GM19397 (cell line): ENCODE results near the gene CCZ1B.
"Not testable (repeated sequence)": the region's sequence is repeated elsewhere in the genome, so short reads cannot be mapped to it uniquely, and the experiment has no call there.

Experiments
- ATAC-seq: cut with Tn5 transposase; IDR thresholded peaks from one replicate; pipeline ENCODE4 v1.9.1; 2021; ENCODE audit warnings: mild to moderate bottlenecking, moderate library complexity; ENCODE audit not compliant: unreplicated experiment

CCZ1B gene

DNA sequence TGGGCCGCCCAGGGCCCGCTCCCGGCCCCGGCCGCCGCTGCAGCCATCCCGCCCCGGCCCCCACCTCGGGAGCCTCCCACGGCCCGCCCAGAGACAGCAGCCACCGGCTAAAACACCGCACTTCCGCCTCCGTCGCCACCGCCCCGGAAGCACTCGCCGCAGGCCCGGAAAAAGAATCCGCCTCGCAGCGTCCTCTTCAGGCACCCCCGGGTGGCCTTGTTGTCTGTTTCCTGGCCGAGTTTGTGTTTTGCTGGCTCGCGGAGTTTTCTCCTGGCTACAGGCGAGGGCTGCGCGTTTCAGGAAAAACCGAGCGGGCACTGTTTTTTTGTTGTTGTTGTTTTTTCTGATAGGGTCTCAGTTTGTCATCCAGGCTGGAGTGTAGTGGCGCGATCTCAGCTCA is at the start of gene CCZ1B:
CCZ1B (minus strand) TSS at position 125 of the 400 bp plus-strand sequence; CDS start at position 47, 78 bp downstream.
- ATAC-seq = peak; percentile 99

DNA sequence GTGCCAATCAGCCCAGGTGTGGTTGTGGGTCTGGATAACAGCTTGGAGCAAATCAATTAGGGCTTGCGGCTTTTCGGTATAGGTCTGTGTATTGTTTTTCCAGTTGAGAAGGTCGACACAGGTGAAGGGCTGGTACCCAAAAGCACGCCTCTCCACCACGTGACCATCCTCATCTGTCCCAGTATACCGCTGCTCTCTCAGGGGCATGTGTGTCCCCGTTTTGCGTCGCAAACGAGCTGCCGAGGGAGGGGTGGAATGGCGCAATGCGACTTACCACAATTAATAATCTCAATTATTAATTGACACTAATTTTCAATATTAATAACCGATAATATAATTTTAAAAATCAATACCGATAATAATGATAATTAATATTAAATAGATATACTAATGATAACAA is 48.9 kb upstream of the CCZ1B start:
- not testable (repeated sequence) for ATAC-seq

DNA sequence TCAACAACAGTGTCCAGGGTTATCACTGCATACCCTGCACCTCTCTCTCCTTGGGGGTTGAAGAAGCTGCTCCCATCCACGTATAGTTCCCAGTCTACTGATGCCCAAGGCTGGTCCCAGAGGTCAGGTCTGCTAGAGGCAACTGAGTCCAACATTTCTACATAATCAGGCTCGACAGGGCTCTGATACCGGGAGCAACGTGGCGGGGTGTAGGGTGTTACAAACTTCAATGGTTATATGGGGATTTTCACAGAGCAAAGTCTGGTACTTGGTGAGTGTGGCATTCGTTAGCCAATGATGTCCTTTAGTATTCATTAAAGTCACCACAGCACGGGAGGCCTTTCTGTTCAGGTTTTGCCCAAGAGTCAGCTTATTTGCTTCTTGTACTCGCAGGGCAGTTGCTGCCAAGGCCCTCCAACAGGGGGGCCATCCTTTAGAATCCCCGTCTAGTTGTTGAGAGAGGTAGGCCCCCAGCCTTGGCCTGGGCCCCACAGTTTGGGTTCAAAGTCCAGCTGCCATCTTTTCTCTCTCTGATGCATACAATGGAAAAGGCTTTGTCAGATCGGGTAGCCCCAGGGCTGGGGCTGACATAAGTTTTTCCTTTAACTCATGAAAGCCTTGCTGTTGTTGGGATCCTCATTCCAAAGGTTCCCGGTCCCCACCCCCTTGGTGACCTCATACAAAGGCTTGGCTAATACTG is 46.3 kb upstream of the CCZ1B start:
- ATAC-seq = not testable (repeated sequence)

DNA sequence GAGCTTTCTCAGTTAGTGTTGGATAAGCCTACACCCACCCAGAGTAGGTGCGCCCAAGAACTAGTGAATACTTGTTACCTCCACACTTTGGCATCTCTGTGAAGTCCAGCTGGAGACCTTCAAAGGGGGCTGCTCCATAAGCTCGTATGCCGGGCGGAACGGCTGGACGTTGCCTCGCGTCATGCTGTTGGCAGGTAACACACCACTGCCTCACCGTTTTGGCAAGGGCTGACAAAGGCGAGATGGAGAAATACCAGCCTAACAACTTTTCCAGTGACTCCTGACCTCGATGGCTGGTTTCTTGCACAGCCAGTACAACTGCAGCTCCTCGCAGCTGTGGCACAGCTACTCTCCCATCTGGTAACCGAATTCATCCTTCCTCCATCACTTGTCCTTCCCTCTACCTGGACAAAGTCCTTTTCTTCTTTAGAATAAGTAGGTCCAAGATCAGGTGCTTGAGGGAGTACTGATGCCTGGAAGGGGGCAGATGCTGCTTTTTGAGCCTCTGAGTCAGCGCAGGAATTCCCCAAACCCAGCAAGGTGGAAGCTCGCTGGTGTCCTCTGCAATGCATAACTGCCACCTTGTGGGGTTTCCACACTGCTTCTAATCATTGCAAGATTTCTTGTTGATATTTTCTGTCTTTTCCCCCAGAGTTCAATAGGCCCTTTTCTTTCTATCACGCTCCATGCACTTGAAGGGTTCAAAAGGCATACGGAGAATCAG is 45.5 kb upstream of the CCZ1B start:
- ATAC-seq = not testable (repeated sequence)

DNA sequence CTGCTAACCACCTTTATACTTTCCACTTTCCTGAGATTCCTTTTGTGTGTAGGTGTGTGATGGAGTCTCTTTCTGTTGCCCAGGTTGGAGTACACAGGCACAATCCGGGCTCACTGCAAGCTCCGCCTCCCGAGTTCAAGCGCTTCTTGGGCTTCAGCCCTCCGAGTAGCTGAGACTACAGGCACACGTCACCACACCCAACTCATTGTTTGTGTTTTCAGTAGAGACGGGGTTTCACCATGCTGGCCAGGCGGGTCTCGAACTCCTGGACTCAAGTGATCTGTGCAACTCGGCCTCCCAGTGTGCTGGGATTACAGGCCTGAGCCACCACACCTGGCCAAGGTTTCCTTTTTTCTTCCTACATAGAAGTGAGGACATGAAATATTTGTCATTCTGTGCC is 38.7 kb upstream of the CCZ1B start:
- ATAC-seq = not testable (repeated sequence)

DNA sequence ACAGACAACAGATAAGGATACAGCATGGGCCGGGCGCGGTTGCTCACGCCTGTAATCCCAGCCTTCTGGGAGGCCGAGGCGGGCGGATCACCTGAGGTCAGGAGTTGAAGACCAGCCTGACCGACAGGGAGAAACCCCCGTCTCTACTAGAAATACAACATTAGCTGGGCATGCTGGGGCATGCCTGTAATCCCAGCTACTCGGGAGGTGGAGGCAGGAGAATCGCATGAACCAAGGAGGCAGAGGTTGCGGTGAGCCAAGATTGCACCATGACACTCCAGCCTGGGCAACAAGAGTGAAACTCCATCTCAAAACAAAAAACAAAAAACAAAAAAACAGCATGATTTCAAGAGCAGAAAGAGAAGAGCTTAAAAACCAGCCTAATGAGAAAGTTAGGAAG is 38.1 kb upstream of the CCZ1B start:
- not testable (repeated sequence) for ATAC-seq

DNA sequence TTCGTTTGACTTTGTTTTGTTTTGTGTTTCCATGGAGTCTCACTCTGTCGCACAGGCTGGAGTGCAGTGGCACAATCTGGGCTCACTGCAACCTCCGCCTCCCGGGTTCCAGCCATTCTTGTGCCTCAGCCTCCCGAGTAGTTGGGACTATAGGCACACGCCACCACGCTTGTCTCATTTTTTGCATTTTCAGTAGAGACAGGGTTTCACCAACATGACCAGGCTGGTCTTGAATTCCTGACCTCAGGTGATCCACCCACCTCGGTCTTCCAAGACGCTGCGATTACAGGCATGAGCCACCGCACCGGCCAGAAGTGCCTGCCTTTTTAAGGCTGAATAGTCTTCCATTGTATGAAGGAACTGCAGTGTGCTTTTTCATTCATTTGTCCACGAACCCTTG is 36.8 kb upstream of the CCZ1B start:
- ATAC-seq = not testable (repeated sequence)

DNA sequence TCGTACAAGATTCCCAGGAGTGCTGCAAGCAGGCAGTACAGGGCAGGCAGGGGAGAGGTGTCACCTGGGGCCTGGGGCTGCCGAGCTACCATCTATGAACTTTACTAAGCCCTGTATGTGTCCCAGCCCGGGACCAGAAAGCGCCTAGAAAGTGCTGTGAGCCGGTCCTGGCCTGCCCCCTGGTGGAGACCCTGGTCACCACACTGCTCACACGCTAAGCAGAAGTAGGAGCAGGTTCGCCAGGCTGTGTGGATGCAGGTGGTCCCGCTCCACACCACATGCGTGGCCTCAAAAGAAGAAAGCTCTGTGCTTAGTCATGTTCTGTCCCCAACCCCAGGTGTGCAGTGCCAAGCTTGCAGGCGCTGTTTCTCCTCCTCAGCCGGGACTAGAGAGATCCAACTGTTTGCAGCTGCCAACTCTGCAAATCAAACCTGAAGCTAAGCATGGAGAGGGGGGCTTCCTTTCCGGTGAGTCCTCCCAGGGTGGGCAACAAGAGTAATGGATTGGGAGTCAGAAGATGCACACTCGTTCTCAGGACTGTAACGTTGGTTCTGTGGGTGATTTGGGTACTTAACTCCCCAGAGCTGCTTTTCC is 31.7 kb upstream of the CCZ1B start:
- ATAC-seq = not testable (repeated sequence)

DNA sequence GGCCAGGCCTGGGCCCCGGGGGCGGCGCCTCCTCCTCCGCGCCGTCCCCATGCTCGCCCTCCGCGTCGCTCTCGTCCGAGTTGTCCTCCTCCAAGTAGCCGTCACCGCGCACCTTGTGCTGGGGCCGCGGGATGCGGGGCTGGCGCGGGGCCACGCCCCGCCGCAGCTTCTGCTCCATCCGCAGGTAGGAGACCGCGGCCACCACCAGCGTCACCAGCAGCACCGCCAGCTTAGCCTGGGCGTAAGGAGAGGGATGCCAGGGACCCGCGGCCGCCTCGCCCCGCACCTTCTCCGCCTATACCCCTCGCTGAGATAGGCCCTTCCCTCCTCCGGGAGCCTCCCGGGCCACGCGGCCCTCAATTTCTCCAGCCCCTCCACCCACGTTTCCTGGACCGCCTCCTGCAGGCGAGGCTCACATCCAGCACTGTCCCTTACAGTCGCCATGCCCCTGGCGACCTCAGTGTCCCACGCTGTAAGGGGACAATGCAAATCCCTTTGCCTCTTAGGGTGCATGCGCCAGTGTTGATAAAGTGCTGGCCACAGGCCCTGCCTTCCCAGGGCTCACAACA is 29.6 kb upstream of the CCZ1B start:
- ATAC-seq = not testable (repeated sequence)

DNA sequence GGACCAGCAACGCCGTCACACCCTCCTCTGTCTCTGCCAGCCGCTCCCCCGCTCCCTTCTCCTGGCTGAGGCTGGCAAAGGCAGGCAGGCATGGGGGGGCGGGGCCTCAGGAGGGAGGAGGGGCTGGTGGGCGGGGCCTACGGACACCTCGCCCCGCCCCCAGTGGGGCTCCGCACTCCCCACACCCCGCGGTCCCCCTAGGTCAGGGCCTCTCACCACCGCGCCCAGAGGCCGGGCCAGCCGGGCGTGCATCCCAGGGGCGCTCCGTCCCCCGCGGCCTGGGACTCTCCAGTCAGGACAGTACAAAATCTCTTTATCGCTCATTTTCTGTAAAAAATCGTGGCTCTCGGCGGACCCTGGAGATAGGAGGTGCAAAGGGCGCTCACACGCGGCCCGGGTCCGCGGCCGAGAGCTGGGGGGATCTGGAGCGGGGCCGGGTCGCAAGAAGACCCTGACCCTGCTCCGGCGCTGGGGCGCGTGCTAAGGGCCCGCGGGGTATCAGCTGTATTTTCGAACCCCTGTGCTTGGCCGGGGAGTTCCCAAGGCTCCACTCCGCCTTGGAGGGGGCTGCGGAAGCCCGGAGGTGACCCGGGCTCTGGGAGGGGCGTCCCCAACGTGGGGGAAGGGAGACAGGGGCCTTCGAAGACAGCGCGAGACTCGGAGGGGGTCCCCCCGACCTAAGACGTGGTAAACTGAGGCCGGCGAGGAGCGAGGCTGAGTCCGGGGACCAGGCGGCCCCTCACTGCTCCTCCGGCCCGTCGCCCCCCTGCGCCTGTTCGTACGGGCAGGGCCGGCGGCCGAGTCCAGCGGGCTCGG is 28.9 kb upstream of the CCZ1B start:
- not testable (repeated sequence) for ATAC-seq

DNA sequence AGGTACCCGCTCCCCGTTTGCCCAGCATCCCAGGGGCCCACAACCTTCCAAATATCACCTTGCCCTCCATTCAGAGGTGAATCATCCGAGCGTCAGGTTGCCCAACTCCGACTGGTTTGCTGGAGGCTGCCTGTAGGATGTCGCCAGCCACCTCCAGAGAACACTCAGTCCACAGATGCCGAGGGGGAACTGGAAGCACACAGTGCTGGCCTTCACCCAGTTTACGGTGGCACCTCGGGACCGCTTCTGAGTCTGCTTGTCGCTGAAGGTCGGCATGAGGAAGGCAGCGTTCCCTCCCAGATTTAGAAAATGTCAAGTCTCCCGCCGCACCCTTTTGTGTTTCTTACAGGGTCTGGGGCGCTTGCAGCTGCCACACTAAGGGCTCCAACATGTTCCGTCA is 27.6 kb upstream of the CCZ1B start:
- ATAC-seq = not testable (repeated sequence)

DNA sequence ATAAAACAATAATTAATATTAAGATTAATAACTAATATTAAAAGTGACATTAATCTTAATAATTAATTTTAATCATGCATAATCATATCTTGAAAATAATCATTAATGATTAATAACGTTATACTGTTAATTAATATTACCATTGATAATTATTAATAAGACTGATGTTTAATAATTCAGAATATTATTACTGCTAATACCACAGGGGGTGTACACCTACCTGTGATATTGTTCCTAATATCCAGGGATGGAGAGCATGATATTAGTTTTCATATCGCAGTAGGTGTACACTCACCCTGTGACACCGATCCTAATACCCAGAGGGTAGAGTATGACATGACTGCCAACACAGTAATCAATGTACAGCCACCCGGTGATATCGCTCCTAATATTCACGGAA is 23.1 kb upstream of the CCZ1B start:
- not testable (repeated sequence) for ATAC-seq

DNA sequence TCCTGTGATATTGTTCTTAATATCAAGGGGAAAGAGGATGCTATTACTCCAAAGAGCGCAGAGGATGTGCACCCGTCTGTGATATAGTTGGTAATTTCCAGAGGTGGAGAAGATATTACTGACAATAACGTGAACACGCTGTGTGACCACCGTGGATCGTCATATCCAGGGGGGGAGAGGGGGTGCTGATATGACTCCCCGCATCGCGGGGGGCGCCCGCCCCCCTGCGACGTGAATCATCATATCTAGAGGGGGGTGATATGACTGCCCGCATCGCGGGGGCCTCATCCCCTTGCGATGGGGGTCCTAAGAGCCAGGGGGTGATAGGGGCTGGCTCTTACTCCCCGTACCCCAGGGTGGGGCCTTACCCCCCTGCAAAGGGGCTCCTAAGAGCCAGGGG is 21.7 kb upstream of the CCZ1B start:
- not testable (repeated sequence) for ATAC-seq

DNA sequence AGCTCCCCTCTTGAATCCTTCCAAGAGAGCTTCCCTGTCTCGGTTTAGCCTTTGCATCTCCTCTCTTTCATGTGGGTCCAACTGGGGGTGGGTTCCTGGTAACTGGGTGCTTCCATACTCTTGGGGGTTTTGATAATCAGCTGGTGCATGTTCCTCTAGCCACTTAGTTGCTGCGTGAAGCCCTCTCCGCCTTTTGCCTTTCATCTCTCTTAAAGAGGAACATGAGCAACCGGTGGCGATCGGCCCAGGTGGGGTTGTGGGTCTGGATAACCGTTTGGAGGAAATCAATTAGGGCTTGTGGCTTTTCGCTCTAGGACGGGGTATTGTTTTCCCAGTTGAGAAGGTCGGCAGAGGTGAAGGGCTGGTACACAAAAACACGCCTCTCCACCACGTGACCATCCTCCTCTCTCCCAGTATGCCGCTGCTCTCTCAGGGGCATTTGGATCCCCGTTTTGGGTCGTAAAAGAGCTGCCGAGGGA is 19.9 kb upstream of the CCZ1B start:
- not testable (repeated sequence) for ATAC-seq

DNA sequence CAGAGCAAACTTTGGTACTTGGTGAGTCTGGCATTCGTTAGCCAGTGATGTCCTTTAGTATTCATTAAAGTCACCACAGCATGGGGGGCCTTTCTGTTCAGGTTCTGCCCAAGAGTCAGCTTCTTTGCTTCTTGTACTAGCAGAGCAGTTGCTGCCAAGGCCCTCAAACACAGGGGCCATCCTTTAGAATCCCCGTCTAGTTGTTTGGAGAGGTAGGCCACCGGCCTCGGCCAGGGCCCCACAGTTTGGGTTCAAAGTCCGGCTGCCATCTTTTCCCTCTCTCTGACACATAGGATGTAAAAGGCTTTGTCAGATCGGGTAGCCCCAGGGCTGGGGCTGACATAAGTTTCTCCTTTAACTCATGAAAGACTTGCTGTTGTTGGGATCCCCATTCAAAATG is 17.6 kb upstream of the CCZ1B start:
- not testable (repeated sequence) for ATAC-seq

DNA sequence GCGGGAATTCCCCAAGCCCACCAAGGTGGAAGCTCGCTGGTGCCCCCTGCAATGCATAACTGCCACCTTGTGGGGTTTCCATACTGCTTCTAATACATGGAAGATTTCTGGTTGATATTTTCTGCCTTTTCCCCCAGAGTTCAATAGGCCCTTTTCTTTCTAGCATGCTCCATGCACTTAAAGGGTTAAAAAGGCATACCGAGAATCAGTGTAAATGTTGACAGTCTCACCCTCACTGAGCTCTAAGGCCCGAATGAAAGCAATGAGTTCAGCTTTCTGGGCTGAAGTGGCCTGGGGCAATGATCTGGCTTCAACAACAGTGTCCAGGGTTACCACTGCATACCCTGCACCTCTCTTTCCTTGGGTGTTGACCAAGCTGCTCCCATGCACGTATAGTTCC is 17.0 kb upstream of the CCZ1B start:
- ATAC-seq = not testable (repeated sequence)

DNA sequence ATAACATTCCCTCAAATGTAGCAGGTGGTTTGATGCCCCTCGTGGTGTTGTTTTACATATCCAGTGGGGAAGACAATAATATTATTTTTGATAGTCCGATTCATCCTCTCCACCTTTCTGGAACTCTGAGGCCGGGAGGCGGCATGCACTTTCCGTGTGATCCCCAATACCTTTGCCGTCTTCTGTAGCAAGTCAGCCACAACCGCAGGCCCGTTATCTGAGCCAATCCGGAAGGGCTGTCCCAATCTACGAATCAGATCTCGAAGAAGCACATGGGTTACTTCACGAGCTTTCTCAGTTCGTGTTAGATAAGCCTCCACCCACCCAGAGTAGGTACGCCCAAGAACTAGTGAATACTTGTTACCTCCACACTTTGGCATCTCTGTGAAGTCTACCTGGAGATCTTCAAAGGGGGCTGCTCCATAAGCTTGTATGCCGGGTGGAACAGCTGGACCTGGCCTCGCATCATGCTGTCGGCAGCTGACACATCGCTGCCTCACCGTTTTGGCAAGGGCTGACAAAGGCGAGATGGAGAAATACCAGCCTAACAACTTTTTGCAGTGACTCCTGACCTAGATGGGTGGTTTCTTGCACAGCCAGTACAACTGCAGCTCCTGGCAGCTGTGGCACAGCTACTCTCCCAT is 16.3 kb upstream of the CCZ1B start:
- ATAC-seq = not testable (repeated sequence)

DNA sequence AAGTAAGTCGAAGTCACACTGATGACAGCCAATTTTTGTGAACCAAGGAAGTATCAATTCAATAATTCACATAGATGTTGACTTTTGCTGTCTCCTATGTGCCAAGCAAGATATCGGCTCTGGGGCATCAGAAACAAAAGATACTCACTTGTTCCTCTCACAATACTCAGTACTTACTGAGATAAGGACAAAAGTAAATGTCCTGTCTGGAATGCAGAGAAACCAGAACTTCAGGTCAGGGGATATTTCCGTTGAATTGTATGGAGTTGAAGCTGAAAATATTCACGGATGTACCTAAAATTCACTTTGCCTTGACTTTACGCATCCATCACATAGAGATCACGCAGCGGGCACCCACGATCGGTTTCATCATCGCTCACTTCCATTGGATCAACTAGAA is 11.0 kb upstream of the CCZ1B start:
- not testable (repeated sequence) for ATAC-seq

DNA sequence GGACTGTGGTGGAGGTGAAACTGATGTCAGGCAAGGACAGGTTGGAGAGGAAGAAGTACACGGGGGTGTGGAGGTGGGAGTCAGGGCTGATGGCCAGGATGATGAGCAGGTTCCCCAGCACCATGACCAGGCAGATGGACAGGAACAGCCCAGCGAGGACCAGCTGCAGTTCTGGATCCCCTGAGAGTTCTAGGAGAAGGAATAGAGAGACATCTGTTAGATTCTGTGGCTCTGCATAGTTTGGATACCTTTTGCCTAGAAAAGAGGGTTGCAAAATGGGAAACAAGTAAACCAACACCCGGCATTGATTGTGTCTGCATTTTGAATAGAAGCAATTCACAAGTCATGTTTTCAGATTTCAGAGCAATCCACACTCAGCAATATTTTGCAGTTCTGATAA is 9.4 kb upstream of the CCZ1B start:
- ATAC-seq = not testable (repeated sequence)

DNA sequence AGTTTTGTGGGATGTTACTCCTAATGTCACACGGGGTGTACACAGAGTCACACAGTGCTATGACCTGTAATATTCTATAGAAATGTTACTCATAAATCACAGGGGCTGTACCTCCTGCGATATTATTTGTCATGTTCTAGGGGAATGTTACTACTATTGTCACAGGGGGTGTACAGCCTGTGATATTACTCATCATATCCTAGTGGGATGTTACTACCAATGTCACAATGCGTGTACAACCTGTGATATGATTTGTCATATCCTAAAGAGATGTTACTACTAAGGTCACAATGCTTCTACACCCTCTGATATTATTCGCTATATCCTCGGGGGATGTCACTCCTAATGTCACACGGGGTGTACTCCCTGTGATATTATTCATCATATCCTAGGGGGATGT is 7.6 kb upstream of the CCZ1B start:
- no peak for ATAC-seq
